SK-N-MC (cell line): ENCODE measurements around the gene KCNQ1.

Source experiments
- DNase-seq: peaks from one replicate; pipeline ENCODE4 v3.0.0-alpha.2; 2011; ENCODE audit warnings: low read depth, low spot score
- H3K27ac ChIP-seq: fragments of 200-600 bp; sonication (generic); 2 replicates; pipeline ENCODE4 v1.5.1; 2016; ENCODE audit warnings: mixed run types
- H3K36me3 ChIP-seq: fragments of 200-600 bp; sonication (generic); 2 replicates; pipeline ENCODE4 v1.6.1; 2017; ENCODE audit warnings: antibody characterized with exemption, low read length, mixed read lengths; ENCODE audit not compliant: insufficient read depth
- H3K4me3 ChIP-seq: fragments of 200-600 bp; sonication (generic); 2 replicates; pipeline ENCODE4 v1.5.1; 2016
- H3K9ac ChIP-seq: fragments of 200-600 bp; sonication (generic); 2 replicates; pipeline ENCODE4 v1.8.0; 2017; ENCODE audit warnings: mixed run types, mixed read lengths; ENCODE audit not compliant: insufficient read length
- H3K9me3 ChIP-seq: fragments of 200-600 bp; sonication (generic); 2 replicates; pipeline ENCODE4 v1.6.1; 2017; ENCODE audit warnings: low read depth, mild to moderate bottlenecking, antibody characterized with exemption, low read length, moderate library complexity, mixed read lengths
- EZH2 ChIP-seq: fragments of 200-600 bp; sonication (generic); IDR thresholded peaks from one replicate; pipeline ENCODE4 v1.6.1; 2017; ENCODE audit warnings: antibody characterized with exemption
- FOXP2 ChIP-seq: optimal IDR thresholded peaks from 2 replicates; pipeline ENCODE3; 2011; ENCODE audit warnings: mild to moderate bottlenecking, moderate library complexity; ENCODE audit not compliant: insufficient read depth; ENCODE audit errors: extremely low read length, control extremely low read depth
- POLR2AphosphoS5 ChIP-seq: IDR thresholded peaks from 2 replicates; pipeline ENCODE4 v1.6.1; 2012; ENCODE audit warnings: mild to moderate bottlenecking, low read depth, low read length, borderline replicate concordance

KCNQ1 gene

DNA sequence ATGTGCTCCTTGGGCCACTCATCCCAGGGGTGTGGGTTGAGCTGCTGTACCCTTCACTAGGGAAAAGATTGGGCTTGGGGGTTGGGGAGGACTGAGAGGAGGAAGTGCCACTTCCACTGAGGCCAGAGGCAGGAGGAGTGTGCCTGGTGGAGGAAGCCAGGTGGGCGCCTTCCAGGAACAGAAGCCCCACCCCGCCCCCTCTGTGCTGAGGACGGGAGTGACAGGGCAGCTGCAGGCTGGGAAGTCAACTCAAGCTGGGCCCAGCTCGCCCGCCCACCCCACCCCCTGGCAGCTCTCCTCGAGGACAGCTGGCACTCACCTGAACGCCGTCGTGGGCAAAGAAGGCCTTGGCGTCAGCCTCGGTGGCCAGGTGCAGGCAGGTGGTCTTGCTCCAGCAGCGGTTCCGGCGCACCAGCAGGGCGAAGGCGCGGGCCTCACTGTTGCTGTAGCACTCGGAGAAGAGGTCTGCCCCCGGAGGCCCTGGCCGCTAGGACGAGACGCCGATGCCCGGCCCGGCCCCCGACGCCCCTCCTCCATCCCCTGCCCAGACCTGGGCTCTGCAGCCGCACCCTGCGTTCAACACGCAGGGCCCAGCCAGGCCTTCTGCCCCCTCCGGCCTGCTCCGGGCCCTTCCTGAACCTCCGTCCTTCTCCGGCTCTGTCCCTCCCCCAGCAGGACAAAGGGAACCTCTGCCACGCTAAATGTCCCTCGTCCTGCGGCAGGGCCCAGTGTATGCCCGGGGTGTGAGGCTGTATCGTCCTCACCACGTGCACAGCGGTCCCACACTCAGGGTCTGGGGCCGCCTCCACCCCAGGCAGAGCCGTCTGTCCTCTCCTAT is 30.8 kb upstream of the KCNQ1 start:
- H3K27ac ChIP-seq, result no peak overlapping the region
- DNase-seq, result no peak
- TF ChIP-seq FOXP2 (no peak), POLR2AphosphoS5 (no peak), EZH2 (no peak)

DNA sequence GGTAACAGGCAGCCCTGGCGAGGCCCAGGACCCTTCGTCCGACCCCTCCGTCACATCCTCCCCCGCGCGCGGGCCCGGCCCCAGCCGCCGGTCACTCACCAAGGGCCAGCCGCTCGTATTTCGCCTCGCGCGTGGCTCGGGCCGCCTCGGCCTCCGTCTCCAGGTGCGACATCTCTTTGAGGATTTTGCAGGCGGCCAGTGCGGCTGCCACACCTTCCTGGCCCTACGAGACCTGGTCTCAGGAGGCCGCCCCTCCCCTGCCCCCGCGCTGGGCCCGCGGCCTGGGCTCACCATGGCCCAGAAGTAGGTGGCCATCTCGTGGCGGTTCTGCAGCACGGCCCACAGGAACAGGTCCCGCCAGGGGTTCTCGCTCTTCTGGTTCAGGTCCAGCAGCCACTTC is 30.2 kb upstream of the KCNQ1 start:
- DNase-seq, result no peak
- no peak overlapping the region for H3K27ac ChIP-seq
- H3K4me3 ChIP-seq, result no peak overlapping the region
- H3K9ac ChIP-seq, result no peak overlapping the region
- H3K36me3 ChIP-seq, result no peaks in the 10 kb centered on the region
- no peaks in the 10 kb centered on the region for H3K9me3 ChIP-seq
- TF ChIP-seq FOXP2, result no peak
- TF ChIP-seq POLR2AphosphoS5, result no peak
- TF ChIP-seq EZH2, result no peak

More for the DNA sequence above, 30.8 kb upstream of the KCNQ1 start:
- Histone ChIP-seq H3K36me3 (no peaks in the 10 kb centered on the region), H3K4me3 (no peak overlapping the region), H3K9me3 (no peaks in the 10 kb centered on the region), H3K9ac (no peak overlapping the region)

DNA sequence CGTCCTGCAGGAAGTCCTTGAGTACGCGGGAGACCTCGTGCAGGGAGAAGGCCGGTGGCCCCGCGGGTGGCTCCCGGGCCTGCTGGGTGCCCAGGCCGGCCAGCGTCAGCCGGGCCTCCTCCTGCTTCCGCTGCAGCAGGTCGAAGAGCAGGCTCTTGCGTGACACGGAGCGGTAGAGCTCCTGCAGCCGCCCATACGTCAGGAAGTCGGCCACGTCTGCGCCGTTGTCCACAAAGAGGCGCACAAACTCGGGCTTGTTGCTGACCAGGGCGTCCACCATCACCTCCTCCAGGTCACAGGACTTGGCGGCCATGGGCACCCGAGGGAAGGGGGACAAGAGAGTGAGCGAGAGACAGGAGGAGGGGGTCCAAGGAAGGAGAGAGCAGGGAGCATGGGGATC is 29.6 kb upstream of the KCNQ1 start:
- Histone ChIP-seq H3K4me3 (no peak overlapping the region), H3K9me3 (no peaks in the 10 kb centered on the region), H3K36me3 (no peaks in the 10 kb centered on the region), H3K9ac (no peak overlapping the region), H3K27ac (no peak overlapping the region)
- no peak for TF ChIP-seq POLR2AphosphoS5
- TF ChIP-seq EZH2, result no peak
- no peak for TF ChIP-seq FOXP2
- DNase-seq, result no peak

DNA sequence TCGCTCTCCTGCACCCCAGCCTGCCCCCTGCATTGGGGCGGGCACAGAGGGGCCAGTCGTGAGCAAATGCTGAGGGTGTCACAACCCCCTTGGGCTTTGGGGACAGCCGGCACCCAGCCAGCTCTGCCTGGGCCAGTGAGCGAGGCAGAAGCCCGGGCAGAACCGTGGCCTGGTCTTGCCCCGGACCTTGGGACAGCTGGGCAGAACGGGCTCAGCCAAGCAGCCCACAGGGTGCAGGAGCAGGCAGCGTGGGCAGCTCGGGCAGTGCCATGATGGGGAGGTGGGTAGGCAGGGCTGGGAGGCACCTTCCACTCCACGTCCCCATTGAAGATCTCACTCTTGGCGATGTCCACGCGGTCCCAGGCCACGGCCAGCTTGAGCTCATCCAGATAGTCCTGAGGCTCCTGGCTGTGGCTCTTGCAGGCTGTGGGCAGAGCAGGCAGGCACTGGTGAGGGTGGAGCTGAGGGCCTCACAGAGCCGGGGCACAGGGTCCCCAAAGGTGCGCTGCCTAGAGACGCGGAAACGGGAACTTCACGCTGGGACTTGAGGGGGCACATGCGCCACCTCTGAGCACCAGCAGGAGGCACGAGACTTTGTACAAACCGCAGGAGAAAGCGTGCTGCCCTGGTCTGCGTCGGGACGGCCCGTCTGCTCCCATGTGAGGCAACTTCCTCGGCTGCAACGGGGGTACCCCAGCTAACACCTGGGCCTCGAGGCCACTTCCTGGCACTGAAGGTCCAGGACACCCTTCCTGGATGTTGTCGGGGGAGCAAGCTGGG is 29.0 kb upstream of the KCNQ1 start:
- Histone ChIP-seq H3K4me3 (no peak overlapping the region), H3K9me3 (no peaks in the 10 kb centered on the region), H3K36me3 (no peaks in the 10 kb centered on the region), H3K9ac (no peak overlapping the region), H3K27ac (no peak overlapping the region)
- no peak for DNase-seq
- TF ChIP-seq FOXP2 (no peak), POLR2AphosphoS5 (no peak), EZH2 (no peak)

DNA sequence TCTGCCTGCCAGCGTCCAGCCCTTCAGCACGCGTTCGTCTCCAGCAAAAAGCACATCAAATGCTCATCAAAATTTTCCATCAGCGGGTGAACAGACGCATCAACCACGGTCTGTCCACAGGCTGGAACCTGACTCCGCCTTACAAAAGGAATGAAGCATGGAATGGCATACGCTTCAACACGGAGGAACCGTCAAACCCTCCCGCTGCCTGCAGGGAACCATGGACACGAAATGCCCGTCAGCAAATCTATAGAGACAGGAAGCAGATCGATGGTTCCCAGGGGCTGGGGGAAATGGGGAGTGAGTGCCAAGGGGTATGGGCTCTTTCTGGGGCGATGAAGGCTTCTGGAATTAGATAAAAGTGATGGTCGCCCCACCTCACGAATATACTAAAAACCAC is 28.0 kb upstream of the KCNQ1 start:
- TF ChIP-seq FOXP2, result no peak
- DNase-seq, result no peak
- Histone ChIP-seq H3K9ac (no peak overlapping the region), H3K4me3 (no peak overlapping the region), H3K9me3 (no peaks in the 10 kb centered on the region), H3K36me3 (no peaks in the 10 kb centered on the region), H3K27ac (no peak overlapping the region)

DNA sequence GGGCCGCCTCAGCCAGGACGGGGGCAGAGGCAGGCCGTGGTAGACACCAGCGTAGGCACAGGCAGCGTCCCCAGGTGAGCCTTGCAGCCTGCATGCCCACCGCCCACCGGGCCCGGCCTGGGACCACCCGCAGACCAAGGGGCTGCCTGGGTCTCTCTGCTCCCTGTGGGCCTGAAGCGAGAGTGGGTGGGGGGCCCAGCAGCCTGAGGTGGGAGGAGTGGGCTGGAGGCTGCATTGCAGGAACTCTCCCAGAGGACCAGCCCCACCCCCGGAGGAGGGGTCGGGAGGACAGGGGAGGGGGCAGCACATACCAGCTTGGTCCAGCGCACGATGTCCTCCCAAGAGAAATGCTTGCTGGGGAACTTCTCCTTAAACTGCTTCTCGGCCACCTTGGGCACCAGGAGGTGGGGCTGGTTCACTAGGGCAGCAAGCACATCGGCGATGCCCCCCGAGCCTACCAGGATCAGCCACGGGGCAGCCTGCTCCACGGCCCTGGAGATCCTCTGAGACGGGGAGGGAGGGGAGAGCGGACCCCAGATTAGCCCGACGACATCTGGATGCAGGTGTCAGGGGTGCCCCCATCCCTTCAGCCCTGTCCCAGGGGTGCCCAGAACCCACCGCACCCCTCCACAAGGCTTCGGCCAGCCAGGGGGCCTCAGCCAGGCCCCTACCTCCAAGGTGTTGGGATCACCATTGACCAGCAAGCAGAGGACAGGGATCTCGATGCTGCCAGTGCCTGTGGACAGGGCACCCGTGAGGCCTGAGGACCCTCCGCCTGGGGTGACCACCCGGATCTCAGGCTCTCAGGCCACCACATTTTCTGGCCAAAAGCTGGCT is 26.7 kb upstream of the KCNQ1 start:
- no peak overlapping the region for H3K9ac ChIP-seq
- TF ChIP-seq EZH2, result no peak
- TF ChIP-seq FOXP2, result no peak
- no peak for TF ChIP-seq POLR2AphosphoS5
- H3K36me3 ChIP-seq, result no peaks in the 10 kb centered on the region
- H3K27ac ChIP-seq, result no peak overlapping the region
- H3K4me3 ChIP-seq, result no peak overlapping the region
- no peak for DNase-seq
- H3K9me3 ChIP-seq, result no peaks in the 10 kb centered on the region

DNA sequence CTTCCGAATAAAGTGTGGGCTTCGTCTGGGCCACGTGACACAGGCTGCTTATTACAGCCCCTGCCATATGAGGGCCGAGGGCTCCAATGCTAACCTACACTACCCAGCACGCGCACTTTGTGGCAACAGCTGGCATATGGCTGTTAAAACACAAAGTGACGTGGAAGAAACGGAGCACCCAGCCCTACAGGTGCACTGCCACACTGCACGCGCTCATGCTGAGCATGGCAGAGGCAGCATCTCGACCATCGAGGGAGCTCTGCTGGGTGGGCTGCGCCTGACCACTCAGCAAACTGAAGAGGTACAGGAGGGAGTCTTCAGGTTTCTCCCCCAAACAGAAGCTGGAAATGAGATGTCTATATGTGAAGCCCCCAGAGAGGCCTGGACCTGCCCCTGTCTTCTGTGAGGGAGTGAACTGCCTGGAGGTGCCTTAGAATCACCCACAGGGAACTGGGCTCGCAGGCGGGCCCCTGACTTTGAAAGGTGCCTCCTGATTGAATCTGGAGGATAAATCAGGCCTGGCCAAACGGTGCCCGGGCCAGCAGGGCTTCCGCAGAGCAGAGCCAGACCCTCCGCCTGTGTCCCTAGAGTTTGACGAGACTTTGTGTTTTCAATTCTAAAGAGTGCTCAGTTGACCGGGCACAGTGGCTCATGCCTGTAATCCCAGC is 26.0 kb upstream of the KCNQ1 start:
- no peak for DNase-seq
- TF ChIP-seq EZH2 (no peak), POLR2AphosphoS5 (no peak), FOXP2 (no peak)
- Histone ChIP-seq H3K36me3 (no peaks in the 10 kb centered on the region), H3K4me3 (no peak overlapping the region), H3K9me3 (no peaks in the 10 kb centered on the region), H3K27ac (no peak overlapping the region), H3K9ac (no peak overlapping the region)
